LNCAP (cell line): ENCODE measurements around the gene OLFML2B.

ENCODE experiments used
- CTCF ChIP-seq: fragments of 450-650 bp; IDR thresholded peaks from 2 replicates; pipeline ENCODE4 v1.5.1; 2017; ENCODE audit warnings: mild to moderate bottlenecking

OLFML2B gene

GRCh38 chr1:161989786-161990185, 33.9 kb downstream of the OLFML2B start:
- no peak for TF ChIP-seq CTCF

- no peak for TF ChIP-seq CTCF
These were observed 34.6 kb downstream of the OLFML2B start for GRCh38 chr1:161989108-161989507.

- no peak for TF ChIP-seq CTCF
These were observed 35.3 kb downstream of the OLFML2B start for GRCh38 chr1:161988413-161988812.

- TF ChIP-seq CTCF: no peak
These were observed 35.8 kb downstream of the OLFML2B start for GRCh38 chr1:161987872-161988271.

GRCh38 chr1:161987303-161987702, 36.4 kb downstream of the OLFML2B start:
- TF ChIP-seq CTCF: no peak

- TF ChIP-seq CTCF: no peak
These were observed 37.3 kb downstream of the OLFML2B start for GRCh38 chr1:161986328-161986727.

- no peak for TF ChIP-seq CTCF
These were observed 38.3 kb downstream of the OLFML2B start for GRCh38 chr1:161985301-161985822.

GRCh38 chr1:161983725-161984124, 39.9 kb downstream of the OLFML2B start:
- TF ChIP-seq CTCF: no peak
